GM23338 (cell line): ENCODE measurements around the gene DEFB110. TPM values are rescaled to one million over a fixed set of nuclear protein-coding genes. Genes with fewer than 3 reads are reported as not detected.
A peak's percentile ranks its signal among the peaks of the same experiment; 100 is the strongest.

Experiments
- ATAC-seq: fragments of 200-7000 bp; cut with Tn5 transposase; 3 replicates; pipeline ENCODE4 v1.9.1; 2020
- DNase-seq: peaks from one replicate; pipeline ENCODE4 v3.0.0-alpha.2; 2015; ENCODE audit warnings: low spot score
- H2AFZ ChIP-seq: fragments of 200-600 bp; sonication (generic); 2 replicates; pipeline ENCODE4 v1.8.0; 2016; ENCODE audit warnings: antibody characterized with exemption, mild to moderate bottlenecking, moderate library complexity
- H3F3A ChIP-seq: fragments of 200-600 bp; sonication (generic); replicated peaks from 2 replicates; pipeline ENCODE4 v1.8.0; 2017; ENCODE audit warnings: antibody characterized with exemption, mixed run types, low read depth
- H3K27ac ChIP-seq: fragments of 200-600 bp; sonication (generic); 2 replicates; pipeline ENCODE4 v1.6.1; 2016; ENCODE audit warnings: low read depth
- H3K27me3 ChIP-seq: fragments of 200-600 bp; sonication (generic); 2 replicates; pipeline ENCODE4 v1.8.0; 2016; ENCODE audit warnings: mild to moderate bottlenecking, mixed run types, moderate library complexity; ENCODE audit not compliant: insufficient read depth
- H3K36me3 ChIP-seq: fragments of 200-600 bp; sonication (generic); 2 replicates; pipeline ENCODE4 v1.8.0; 2016; ENCODE audit warnings: mild to moderate bottlenecking; ENCODE audit not compliant: insufficient read depth
- H3K4me1 ChIP-seq: fragments of 200-600 bp; sonication (generic); 2 replicates; pipeline ENCODE4 v1.8.0; 2016; ENCODE audit warnings: mild to moderate bottlenecking, moderate library complexity; ENCODE audit not compliant: insufficient read depth
- H3K4me2 ChIP-seq: fragments of 200-600 bp; sonication (generic); 2 replicates; pipeline ENCODE4 v1.7.1; 2017; ENCODE audit warnings: mixed run types
- H3K4me3 ChIP-seq: fragments of 200-600 bp; sonication (generic); 2 replicates; pipeline ENCODE4 v1.6.1; 2016; ENCODE audit warnings: mixed run types
- H3K79me2 ChIP-seq: fragments of 200-600 bp; sonication (generic); replicated peaks from 2 replicates; pipeline ENCODE4 v1.8.0; 2017; ENCODE audit warnings: mild to moderate bottlenecking; ENCODE audit not compliant: insufficient read depth
- H3K9me2 ChIP-seq: fragments of 200-600 bp; sonication (generic); 2 replicates; pipeline ENCODE4 v1.8.0; 2017; ENCODE audit not compliant: insufficient read depth
- H4K20me1 ChIP-seq: fragments of 200-600 bp; sonication (generic); replicated peaks from 2 replicates; pipeline ENCODE4 v1.8.0; 2017; ENCODE audit warnings: mild to moderate bottlenecking; ENCODE audit not compliant: insufficient read depth
- H3K27ac Mint-ChIP-seq: 2 replicates; pipeline ENCODE4 v1.8.0; 2020; ENCODE audit warnings: inconsistent platforms, mild to moderate bottlenecking, moderate library complexity, mixed read lengths
- H3K27me3 Mint-ChIP-seq: 3 replicates; pipeline ENCODE4 v1.8.0; 2022; ENCODE audit warnings: low read depth, mild to moderate bottlenecking, moderate library complexity, mixed read lengths, inconsistent platforms; ENCODE audit not compliant: insufficient read depth, poor library complexity
- H3K36me3 Mint-ChIP-seq: 3 replicates; pipeline ENCODE4 v1.8.0; 2021; ENCODE audit warnings: low read depth, mild to moderate bottlenecking, inconsistent platforms, moderate library complexity, mixed read lengths
- H3K4me1 Mint-ChIP-seq: 3 replicates; pipeline ENCODE4 v1.8.0; 2020; ENCODE audit warnings: mild to moderate bottlenecking, inconsistent platforms, mixed read lengths
- H3K4me3 Mint-ChIP-seq: 3 replicates; pipeline ENCODE4 v1.8.0; 2021; ENCODE audit warnings: moderate library complexity, mild to moderate bottlenecking, inconsistent platforms, mixed read lengths
- H3K9me3 Mint-ChIP-seq: 3 replicates; pipeline ENCODE4 v1.8.0; 2020; ENCODE audit warnings: moderate library complexity, mild to moderate bottlenecking, inconsistent platforms, mixed read lengths
- CREB1 ChIP-seq: fragments of 250-450 bp; sonication (Bioruptor Pico); IDR thresholded peaks from 2 replicates; pipeline ENCODE4 v1.5.0; 2020; ENCODE audit warnings: low read depth, mild to moderate bottlenecking, moderate library complexity
- EZH2 ChIP-seq: fragments of 200-600 bp; sonication (generic); IDR thresholded peaks from one replicate; pipeline ENCODE4 v1.8.0; 2017; ENCODE audit warnings: antibody characterized with exemption, mild to moderate bottlenecking, low read depth; ENCODE audit not compliant: unreplicated experiment
- EZH2phosphoT487 ChIP-seq: fragments of 200-600 bp; sonication (generic); IDR thresholded peaks from one replicate; pipeline ENCODE4 v1.8.1; 2018; ENCODE audit warnings: antibody characterized with exemption; ENCODE audit not compliant: unreplicated experiment
- JUNB ChIP-seq: IDR thresholded peaks from one replicate; pipeline ENCODE4 v1.6.1; 2016; ENCODE audit warnings: antibody characterized with exemption; ENCODE audit not compliant: unreplicated experiment
- NANOG ChIP-seq: IDR thresholded peaks from 2 replicates; pipeline ENCODE4 v1.6.1; 2016; ENCODE audit warnings: antibody characterized with exemption, borderline replicate concordance
- POLR2AphosphoS5 ChIP-seq: IDR thresholded peaks from 2 replicates; pipeline ENCODE4 v1.6.1; 2016; ENCODE audit warnings: antibody characterized with exemption, low read depth
- STAT1 ChIP-seq: IDR thresholded peaks from one replicate; pipeline ENCODE4 v1.6.1; 2016; ENCODE audit warnings: antibody characterized with exemption; ENCODE audit not compliant: unreplicated experiment
- ZNF114 ChIP-seq: fragments of 250-450 bp; sonication (Bioruptor Pico); IDR thresholded peaks from 2 replicates; pipeline ENCODE4 v1.5.0; 2020; ENCODE audit warnings: mild to moderate bottlenecking, moderate library complexity
- ZNF331 ChIP-seq: fragments of 250-450 bp; sonication (Bioruptor Pico); IDR thresholded peaks from 2 replicates; pipeline ENCODE4 v1.5.0; 2020; ENCODE audit warnings: low read depth, mild to moderate bottlenecking, moderate library complexity
- polyA plus RNA-seq: library from polyadenylated mRNA; unstranded; fragments of >200 nt; fragmentation: Nextera tagmentation; extraction: Ambion mirVana; gene quantifications from 2 replicates; pipeline ENCODE4 v1.2.1, GENCODE V29; 2016
- total RNA-seq: library from RNA; depleted of rRNA; stranded (reverse); fragments of >200 nt; shearing (Covaris generic); gene quantifications from 2 replicates; pipeline ENCODE4 v1.2.3, GENCODE V29; 2014
- TF ChIP-seq, protein P1 (sequence below): fragments of 250-450 bp; sonication (Bioruptor Pico); IDR thresholded peaks from 2 replicates; pipeline ENCODE4 v1.5.0; 2020; ENCODE audit warnings: mild to moderate bottlenecking, moderate library complexity
- TF ChIP-seq, protein P2 (sequence below): IDR thresholded peaks from 2 replicates; pipeline ENCODE4 v1.6.1; 2016; ENCODE audit warnings: antibody characterized with exemption
- TF ChIP-seq, protein P3 (sequence below), 2 experiments: fragments of 200-600 bp in 1 of 2; sonication (generic) in 1 of 2; conservative IDR thresholded peaks; 2 replicates each; pipeline versions ENCODE4 v1.5.1 to v1.6.1; 2016 to 2017; ENCODE audit warnings: antibody characterized with exemption in 2 of 2, low read depth in 2 of 2, mild to moderate bottlenecking in 2 of 2, moderate library complexity in 1 of 2
- TF ChIP-seq, protein P4 (sequence below): IDR thresholded peaks from one replicate; pipeline ENCODE4 v1.6.1; 2018; ENCODE audit warnings: antibody characterized with exemption; ENCODE audit not compliant: unreplicated experiment

The DEFB110 gene
- total and polyA plus RNA-seq, 2 experiments from 2014 or later: not detected

DNA sequence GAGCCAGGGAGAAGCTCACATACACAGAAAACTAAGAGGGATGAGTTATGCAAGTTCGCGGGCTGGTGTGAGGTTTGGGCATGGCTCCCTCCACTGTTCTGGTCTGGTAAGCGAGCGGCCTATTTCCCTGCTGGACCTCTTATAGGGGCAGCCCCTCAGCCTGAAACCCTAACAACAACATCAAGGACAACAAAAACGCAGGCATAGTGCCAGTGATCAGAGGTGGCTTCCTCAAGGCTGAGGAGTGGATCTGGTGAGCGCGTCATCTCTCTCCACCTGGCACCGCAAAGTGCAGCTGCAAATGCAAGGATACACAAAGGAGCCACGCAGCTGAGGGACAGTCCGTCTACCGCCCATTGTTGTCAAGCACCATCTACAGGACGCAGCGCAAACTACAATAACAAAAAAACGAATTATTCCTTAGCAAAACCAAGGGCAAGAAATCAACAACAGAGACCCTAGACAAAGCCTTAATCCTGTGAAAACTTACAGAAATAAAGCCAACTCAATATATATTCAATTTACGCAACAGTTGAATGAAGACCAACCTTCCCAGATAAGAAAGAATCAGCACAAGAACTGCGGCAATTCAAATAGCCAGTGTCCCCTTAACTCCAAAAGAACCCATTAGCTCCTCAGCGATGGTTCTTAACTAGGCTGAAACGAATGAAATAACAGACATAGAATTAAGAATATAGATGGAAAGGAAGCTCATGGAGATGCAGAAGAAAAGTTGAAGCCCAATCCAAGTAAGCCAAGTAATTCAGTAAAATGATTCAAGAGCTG, 9.2 kb upstream of the DEFB110 start:
- Histone ChIP-seq H3K36me3 (no peaks in the 10 kb centered on the region), H3K27me3 (no peaks in the 10 kb centered on the region), H2AFZ (peak overlapping the region; percentile 96), H3K4me2 (peak overlapping the region; percentile 28), H3K4me3 (peak overlapping the region; percentile 30), H3K4me1 (0 out of 2 replicates have a peak, but pooled peaks cover 3% of the 10 kb centered on the region), H3K9me2 (peaks cover 7% of the 10 kb centered on the region; the same call in 1 of the 2 replicates), H4K20me1 (no peaks in the 10 kb centered on the region), H3F3A (no peaks in the 10 kb centered on the region), H3K79me2 (no peaks in the 10 kb centered on the region), H3K27ac (no peak overlapping the region)
- DNase-seq: peak; percentile 90
- Mint-ChIP-seq H3K27ac (peak overlapping the region; percentile 73; the same call in 1 of the 2 replicates), H3K9me3 (no peaks in the 10 kb centered on the region), H3K4me1 (peaks cover 6% of the 10 kb centered on the region; the same call in 2 of the 3 replicates), H3K4me3 (peak overlapping the region; percentile 56; the same call in 2 of the 3 replicates), H3K27me3 (peaks cover 4% of the 10 kb centered on the region), H3K36me3 (no peaks in the 10 kb centered on the region)
- peak; percentile 98 for ATAC-seq
- TF ChIP-seq, protein P1, sequence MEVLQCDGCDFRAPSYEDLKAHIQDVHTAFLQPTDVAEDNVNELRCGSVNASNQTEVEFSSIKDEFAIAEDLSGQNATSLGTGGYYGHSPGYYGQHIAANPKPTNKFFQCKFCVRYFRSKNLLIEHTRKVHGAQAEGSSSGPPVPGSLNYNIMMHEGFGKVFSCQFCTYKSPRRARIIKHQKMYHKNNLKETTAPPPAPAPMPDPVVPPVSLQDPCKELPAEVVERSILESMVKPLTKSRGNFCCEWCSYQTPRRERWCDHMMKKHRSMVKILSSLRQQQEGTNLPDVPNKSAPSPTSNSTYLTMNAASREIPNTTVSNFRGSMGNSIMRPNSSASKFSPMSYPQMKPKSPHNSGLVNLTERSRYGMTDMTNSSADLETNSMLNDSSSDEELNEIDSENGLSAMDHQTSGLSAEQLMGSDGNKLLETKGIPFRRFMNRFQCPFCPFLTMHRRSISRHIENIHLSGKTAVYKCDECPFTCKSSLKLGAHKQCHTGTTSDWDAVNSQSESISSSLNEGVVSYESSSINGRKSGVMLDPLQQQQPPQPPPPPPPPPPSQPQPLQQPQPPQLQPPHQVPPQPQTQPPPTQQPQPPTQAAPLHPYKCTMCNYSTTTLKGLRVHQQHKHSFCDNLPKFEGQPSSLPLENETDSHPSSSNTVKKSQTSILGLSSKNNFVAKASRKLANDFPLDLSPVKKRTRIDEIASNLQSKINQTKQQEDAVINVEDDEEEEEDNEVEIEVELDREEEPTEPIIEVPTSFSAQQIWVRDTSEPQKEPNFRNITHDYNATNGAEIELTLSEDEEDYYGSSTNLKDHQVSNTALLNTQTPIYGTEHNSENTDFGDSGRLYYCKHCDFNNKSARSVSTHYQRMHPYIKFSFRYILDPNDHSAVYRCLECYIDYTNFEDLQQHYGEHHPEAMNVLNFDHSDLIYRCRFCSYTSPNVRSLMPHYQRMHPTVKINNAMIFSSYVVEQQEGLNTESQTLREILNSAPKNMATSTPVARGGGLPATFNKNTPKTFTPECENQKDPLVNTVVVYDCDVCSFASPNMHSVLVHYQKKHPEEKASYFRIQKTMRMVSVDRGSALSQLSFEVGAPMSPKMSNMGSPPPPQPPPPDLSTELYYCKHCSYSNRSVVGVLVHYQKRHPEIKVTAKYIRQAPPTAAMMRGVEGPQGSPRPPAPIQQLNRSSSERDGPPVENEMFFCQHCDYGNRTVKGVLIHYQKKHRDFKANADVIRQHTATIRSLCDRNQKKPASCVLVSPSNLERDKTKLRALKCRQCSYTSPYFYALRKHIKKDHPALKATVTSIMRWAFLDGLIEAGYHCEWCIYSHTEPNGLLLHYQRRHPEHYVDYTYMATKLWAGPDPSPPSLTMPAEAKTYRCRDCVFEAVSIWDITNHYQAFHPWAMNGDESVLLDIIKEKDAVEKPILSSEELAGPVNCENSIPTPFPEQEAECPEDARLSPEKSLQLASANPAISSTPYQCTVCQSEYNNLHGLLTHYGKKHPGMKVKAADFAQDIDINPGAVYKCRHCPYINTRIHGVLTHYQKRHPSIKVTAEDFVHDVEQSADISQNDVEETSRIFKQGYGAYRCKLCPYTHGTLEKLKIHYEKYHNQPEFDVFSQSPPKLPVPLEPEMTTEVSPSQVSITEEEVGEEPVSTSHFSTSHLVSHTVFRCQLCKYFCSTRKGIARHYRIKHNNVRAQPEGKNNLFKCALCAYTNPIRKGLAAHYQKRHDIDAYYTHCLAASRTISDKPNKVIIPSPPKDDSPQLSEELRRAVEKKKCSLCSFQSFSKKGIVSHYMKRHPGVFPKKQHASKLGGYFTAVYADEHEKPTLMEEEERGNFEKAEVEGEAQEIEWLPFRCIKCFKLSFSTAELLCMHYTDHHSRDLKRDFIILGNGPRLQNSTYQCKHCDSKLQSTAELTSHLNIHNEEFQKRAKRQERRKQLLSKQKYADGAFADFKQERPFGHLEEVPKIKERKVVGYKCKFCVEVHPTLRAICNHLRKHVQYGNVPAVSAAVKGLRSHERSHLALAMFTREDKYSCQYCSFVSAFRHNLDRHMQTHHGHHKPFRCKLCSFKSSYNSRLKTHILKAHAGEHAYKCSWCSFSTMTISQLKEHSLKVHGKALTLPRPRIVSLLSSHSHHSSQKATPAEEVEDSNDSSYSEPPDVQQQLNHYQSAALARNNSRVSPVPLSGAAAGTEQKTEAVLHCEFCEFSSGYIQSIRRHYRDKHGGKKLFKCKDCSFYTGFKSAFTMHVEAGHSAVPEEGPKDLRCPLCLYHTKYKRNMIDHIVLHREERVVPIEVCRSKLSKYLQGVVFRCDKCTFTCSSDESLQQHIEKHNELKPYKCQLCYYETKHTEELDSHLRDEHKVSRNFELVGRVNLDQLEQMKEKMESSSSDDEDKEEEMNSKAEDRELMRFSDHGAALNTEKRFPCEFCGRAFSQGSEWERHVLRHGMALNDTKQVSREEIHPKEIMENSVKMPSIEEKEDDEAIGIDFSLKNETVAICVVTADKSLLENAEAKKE (CRISPR knock-in tag): 0 out of 2 replicates have a peak, but pooled peaks have one; percentile 41
- TF ChIP-seq, protein P2, sequence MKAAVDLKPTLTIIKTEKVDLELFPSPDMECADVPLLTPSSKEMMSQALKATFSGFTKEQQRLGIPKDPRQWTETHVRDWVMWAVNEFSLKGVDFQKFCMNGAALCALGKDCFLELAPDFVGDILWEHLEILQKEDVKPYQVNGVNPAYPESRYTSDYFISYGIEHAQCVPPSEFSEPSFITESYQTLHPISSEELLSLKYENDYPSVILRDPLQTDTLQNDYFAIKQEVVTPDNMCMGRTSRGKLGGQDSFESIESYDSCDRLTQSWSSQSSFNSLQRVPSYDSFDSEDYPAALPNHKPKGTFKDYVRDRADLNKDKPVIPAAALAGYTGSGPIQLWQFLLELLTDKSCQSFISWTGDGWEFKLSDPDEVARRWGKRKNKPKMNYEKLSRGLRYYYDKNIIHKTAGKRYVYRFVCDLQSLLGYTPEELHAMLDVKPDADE: no peak
- no peak for TF ChIP-seq POLR2AphosphoS5
- TF ChIP-seq EZH2phosphoT487: no peak
- no peak for TF ChIP-seq EZH2
- TF ChIP-seq, protein P3, sequence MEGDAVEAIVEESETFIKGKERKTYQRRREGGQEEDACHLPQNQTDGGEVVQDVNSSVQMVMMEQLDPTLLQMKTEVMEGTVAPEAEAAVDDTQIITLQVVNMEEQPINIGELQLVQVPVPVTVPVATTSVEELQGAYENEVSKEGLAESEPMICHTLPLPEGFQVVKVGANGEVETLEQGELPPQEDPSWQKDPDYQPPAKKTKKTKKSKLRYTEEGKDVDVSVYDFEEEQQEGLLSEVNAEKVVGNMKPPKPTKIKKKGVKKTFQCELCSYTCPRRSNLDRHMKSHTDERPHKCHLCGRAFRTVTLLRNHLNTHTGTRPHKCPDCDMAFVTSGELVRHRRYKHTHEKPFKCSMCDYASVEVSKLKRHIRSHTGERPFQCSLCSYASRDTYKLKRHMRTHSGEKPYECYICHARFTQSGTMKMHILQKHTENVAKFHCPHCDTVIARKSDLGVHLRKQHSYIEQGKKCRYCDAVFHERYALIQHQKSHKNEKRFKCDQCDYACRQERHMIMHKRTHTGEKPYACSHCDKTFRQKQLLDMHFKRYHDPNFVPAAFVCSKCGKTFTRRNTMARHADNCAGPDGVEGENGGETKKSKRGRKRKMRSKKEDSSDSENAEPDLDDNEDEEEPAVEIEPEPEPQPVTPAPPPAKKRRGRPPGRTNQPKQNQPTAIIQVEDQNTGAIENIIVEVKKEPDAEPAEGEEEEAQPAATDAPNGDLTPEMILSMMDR (conservative IDR thresholded peaks at IDR 0.05; ENCODE audit: low read depth in 2 of 2): peak; percentile 74 to 82
- no peak for TF ChIP-seq ZNF114 (CRISPR knock-in tag)
- TF ChIP-seq, protein P4, sequence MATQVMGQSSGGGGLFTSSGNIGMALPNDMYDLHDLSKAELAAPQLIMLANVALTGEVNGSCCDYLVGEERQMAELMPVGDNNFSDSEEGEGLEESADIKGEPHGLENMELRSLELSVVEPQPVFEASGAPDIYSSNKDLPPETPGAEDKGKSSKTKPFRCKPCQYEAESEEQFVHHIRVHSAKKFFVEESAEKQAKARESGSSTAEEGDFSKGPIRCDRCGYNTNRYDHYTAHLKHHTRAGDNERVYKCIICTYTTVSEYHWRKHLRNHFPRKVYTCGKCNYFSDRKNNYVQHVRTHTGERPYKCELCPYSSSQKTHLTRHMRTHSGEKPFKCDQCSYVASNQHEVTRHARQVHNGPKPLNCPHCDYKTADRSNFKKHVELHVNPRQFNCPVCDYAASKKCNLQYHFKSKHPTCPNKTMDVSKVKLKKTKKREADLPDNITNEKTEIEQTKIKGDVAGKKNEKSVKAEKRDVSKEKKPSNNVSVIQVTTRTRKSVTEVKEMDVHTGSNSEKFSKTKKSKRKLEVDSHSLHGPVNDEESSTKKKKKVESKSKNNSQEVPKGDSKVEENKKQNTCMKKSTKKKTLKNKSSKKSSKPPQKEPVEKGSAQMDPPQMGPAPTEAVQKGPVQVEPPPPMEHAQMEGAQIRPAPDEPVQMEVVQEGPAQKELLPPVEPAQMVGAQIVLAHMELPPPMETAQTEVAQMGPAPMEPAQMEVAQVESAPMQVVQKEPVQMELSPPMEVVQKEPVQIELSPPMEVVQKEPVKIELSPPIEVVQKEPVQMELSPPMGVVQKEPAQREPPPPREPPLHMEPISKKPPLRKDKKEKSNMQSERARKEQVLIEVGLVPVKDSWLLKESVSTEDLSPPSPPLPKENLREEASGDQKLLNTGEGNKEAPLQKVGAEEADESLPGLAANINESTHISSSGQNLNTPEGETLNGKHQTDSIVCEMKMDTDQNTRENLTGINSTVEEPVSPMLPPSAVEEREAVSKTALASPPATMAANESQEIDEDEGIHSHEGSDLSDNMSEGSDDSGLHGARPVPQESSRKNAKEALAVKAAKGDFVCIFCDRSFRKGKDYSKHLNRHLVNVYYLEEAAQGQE: no peak
- no peak for TF ChIP-seq ZNF331 (CRISPR knock-in tag)
- no peak for TF ChIP-seq JUNB
- TF ChIP-seq STAT1: no peak
- TF ChIP-seq CREB1 (CRISPR knock-in tag): peak; percentile 46; the same call in 1 of the 2 replicates
- no peak for TF ChIP-seq NANOG
